Vagina (tissue), 2 donors: ENCODE data around the gene NIFK.
"Not testable (repeated sequence)": the region's sequence is repeated elsewhere in the genome, so short reads cannot be mapped to it uniquely, and the experiment has no call there.

Experiments
- POLR2AphosphoS5 ChIP-seq, 2 donors: sonication (generic); formaldehyde crosslinking; IDR thresholded peaks; one replicate each; pipeline ENCODE4 v1.9.0; 2017; ENCODE audit warnings: antibody characterized with exemption in 2 of 2, mild to moderate bottlenecking in 2 of 2, low read depth in 1 of 2; ENCODE audit not compliant: insufficient read depth in 1 of 2
- TF ChIP-seq, protein P1 (sequence below), 3 experiments: fragments of 450-650 bp in 2 of 3; fragments of 200-600 bp in 1 of 3; sonication (generic) in 1 of 3; IDR thresholded peaks; one replicate each; pipeline ENCODE4 v1.5.1; 2017 to 2019; ENCODE audit warnings: antibody characterized with exemption in 3 of 3, mild to moderate bottlenecking in 2 of 3, moderate library complexity in 2 of 3

DNA sequence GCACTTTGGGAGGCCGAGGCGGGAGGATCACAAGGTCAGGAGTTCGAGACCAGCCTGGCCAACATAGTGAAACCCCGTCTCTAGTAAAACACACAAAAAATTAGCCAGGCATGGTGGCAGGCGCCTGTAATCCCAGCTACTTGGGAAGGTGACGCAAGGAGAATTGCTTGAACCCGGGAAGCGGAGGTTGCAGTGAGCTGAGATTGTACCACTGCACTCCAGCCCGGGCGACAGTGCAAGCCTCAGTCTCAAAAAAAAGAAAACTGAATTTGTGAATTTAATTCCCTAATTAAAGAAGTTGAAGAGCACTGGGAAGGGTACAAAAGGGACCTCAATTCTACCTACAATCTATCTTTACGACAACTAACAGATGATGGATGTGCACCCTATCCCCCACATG, 2.1 kb downstream of the NIFK start:
- TF ChIP-seq, protein P1, sequence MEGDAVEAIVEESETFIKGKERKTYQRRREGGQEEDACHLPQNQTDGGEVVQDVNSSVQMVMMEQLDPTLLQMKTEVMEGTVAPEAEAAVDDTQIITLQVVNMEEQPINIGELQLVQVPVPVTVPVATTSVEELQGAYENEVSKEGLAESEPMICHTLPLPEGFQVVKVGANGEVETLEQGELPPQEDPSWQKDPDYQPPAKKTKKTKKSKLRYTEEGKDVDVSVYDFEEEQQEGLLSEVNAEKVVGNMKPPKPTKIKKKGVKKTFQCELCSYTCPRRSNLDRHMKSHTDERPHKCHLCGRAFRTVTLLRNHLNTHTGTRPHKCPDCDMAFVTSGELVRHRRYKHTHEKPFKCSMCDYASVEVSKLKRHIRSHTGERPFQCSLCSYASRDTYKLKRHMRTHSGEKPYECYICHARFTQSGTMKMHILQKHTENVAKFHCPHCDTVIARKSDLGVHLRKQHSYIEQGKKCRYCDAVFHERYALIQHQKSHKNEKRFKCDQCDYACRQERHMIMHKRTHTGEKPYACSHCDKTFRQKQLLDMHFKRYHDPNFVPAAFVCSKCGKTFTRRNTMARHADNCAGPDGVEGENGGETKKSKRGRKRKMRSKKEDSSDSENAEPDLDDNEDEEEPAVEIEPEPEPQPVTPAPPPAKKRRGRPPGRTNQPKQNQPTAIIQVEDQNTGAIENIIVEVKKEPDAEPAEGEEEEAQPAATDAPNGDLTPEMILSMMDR (IDR thresholded peaks at IDR 0.05) = not testable (repeated sequence)
- TF ChIP-seq POLR2AphosphoS5 (IDR thresholded peaks at IDR 0.05; ENCODE audit: insufficient read depth in 1 of 2, low read depth in 1 of 2) = not testable (repeated sequence)
